ENCODE measurements around the gene LBR.

GRCh38 chr1:225440380-225441221, 12.8 kb upstream of the LBR start:
- TF ChIP-seq CTCF (IDR thresholded peaks at IDR 0.05) (no peak), ZFX (IDR thresholded peaks at IDR 0.05; ENCODE audit: borderline replicate concordance) (no peak)
